NCI-H526 (cell line): ENCODE data around the gene OR4D9.
A peak's percentile ranks its signal among the peaks of the same experiment; 100 is the strongest.

Source experiments
- DNase-seq, 2 experiments: peaks; one replicate each; lab custom pipeline; 2025; lab: John Stamatoyannopoulos, UW

Gene OR4D9

GRCh38 chr11:59550842-59551658 is 39.7 kb downstream of the OR4D9 start:
- DNase-seq, result peak; percentile 92 to 94

- peak in 1 of 2 experiments; percentile 52 for DNase-seq
Observed at GRCh38 chr11:59551659-59552521, 40.6 kb downstream of the OR4D9 start.

GRCh38 chr11:59552844-59553243 is 41.5 kb downstream of the OR4D9 start:
- no peak for DNase-seq

- DNase-seq, result no peak
Observed at GRCh38 chr11:59553323-59553722, 42.0 kb downstream of the OR4D9 start.

GRCh38 chr11:59555601-59556114 is 44.3 kb downstream of the OR4D9 start:
- no peak for DNase-seq

GRCh38 chr11:59556115-59556916 is 45.0 kb downstream of the OR4D9 start:
- DNase-seq, result peak in 1 of 2 experiments; percentile 73

GRCh38 chr11:59556917-59557348 is 45.6 kb downstream of the OR4D9 start:
- DNase-seq, result peak in 1 of 2 experiments; percentile 43

GRCh38 chr11:59558270-59558643 is 46.9 kb downstream of the OR4D9 start:
- DNase-seq, result peak in 1 of 2 experiments; percentile 31

- DNase-seq, result no peak
Observed at GRCh38 chr11:59559886-59560285, 48.5 kb downstream of the OR4D9 start.

GRCh38 chr11:59560290-59560701 is 49.0 kb downstream of the OR4D9 start:
- peak; percentile 82 to 83 for DNase-seq

GRCh38 chr11:59560702-59561473 is 49.5 kb downstream of the OR4D9 start:
- DNase-seq, result peak; percentile 69 to 93

- DNase-seq, result no peak
Observed at GRCh38 chr11:59562292-59562691, 51.0 kb downstream of the OR4D9 start.
